GM12891 (cell line): ENCODE results near the gene ITPR1.

Experiments used
- POLR2A ChIP-seq: IDR thresholded peaks from 2 replicates; pipeline ENCODE4 v1.6.1; 2011; ENCODE audit warnings: low read depth, low read length, control low read depth
- POU2F2 ChIP-seq: IDR thresholded peaks from 2 replicates; pipeline ENCODE4 v1.6.1; 2011; ENCODE audit warnings: low read depth, mild to moderate bottlenecking, control low read depth, low read length, moderate library complexity
- SPI1 ChIP-seq: IDR thresholded peaks from 2 replicates; pipeline ENCODE4 v1.6.1; 2011; ENCODE audit warnings: low read depth, low read length, control low read depth
- TAF1 ChIP-seq: IDR thresholded peaks from 2 replicates; pipeline ENCODE4 v1.6.1; 2011; ENCODE audit warnings: low read depth, low read length, control low read depth

DNA sequence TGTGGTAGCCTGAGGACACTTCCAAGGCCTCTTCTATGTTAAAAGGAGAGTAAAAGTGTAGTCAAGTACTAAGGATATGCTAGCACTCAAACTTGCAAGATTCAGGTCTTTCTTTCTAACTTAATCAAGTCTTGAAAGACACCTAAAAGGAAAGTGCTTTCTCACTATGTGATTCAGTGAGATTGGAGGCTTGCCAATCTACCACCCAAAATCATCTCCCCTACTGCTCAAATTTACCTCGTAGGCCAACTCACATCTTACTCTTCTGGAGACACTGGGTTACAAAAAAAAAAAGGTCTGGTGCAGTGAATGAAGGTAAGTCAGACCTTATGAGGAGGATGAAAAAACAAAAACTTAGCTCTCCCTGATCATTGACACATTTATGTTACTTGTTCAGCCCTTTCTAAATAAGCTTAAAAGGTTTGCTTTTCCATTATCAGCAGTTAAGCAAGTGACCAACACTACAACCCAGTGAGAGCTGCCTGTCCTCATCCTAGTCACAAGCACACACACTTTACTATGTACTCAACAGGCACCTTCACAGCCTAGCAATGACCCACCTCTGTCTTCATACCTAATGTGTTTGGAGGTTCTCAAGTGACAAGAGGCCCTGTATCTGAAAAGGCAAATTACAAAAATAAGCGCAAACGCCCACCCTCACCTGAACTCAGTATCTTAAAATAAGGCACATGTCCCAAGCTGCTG is 45.7 kb upstream of the ITPR1 start:
- TF ChIP-seq SPI1 = no peak
- TF ChIP-seq TAF1 = no peak
- TF ChIP-seq POLR2A = no peak
- TF ChIP-seq POU2F2 = no peak
